GM18507 (cell line): ENCODE measurements around the gene B3GAT3.
"Not testable (repeated sequence)": the region's sequence is repeated elsewhere in the genome, so short reads cannot be mapped to it uniquely, and the experiment has no call there.

Source experiments
- DNase-seq: peaks from one replicate; pipeline ENCODE4 v3.0.0; 2011; ENCODE audit warnings: low read depth; ENCODE audit not compliant: insufficient read length; ENCODE audit errors: extremely low spot score
- FAIRE-seq: peaks from 2 replicates; lab custom pipeline; 2011; peaks lifted over from hg19 to GRCh38; lab: Jason Lieb, UNC

B3GAT3 gene

GRCh38 chr11:62588966-62589637 lies 32.7 kb downstream of the B3GAT3 start:
- FAIRE-seq (no peak), DNase-seq (no peak)

GRCh38 chr11:62585356-62585755 lies 36.4 kb downstream of the B3GAT3 start:
- not testable (repeated sequence) for DNase-seq, FAIRE-seq

- not testable (repeated sequence) for DNase-seq, FAIRE-seq
Observed at GRCh38 chr11:62581735-62582134, 40.1 kb downstream of the B3GAT3 start.

GRCh38 chr11:62580959-62581715 lies 40.6 kb downstream of the B3GAT3 start:
- FAIRE-seq (no peak), DNase-seq (no peak)

GRCh38 chr11:62579252-62579651 lies 42.5 kb downstream of the B3GAT3 start:
- DNase-seq, result no peak
- no peak for FAIRE-seq

- DNase-seq, result no peak
- no peak for FAIRE-seq
Observed at GRCh38 chr11:62578541-62578940, 43.2 kb downstream of the B3GAT3 start.

GRCh38 chr11:62577046-62577714 lies 44.6 kb downstream of the B3GAT3 start:
- no peak for DNase-seq
- FAIRE-seq, result no peak

GRCh38 chr11:62575837-62576236 lies 45.9 kb downstream of the B3GAT3 start:
- no peak for FAIRE-seq
- DNase-seq, result no peak

GRCh38 chr11:62575156-62575555 lies 46.6 kb downstream of the B3GAT3 start:
- no peak for DNase-seq
- FAIRE-seq, result no peak

- no peak for FAIRE-seq
- no peak for DNase-seq
Observed at GRCh38 chr11:62574363-62575071, 47.3 kb downstream of the B3GAT3 start.

GRCh38 chr11:62573592-62574362 lies 48.0 kb downstream of the B3GAT3 start, which contains the start of gene EEF1G:
TSS of gene EEF1G (minus strand) at chr11:62573891. CDS start at chr11:62573842, 49 bp downstream.
- DNase-seq (peak; percentile 98), FAIRE-seq (peak; percentile 97)

GRCh38 chr11:62573006-62573591 lies 48.7 kb downstream of the B3GAT3 start:
- FAIRE-seq (no peak), DNase-seq (no peak)

- DNase-seq (no peak), FAIRE-seq (no peak)
Observed at GRCh38 chr11:62572431-62572830, 49.4 kb downstream of the B3GAT3 start.

- not testable (repeated sequence) for DNase-seq, FAIRE-seq
Observed at GRCh38 chr11:62571493-62571892, 50.3 kb downstream of the B3GAT3 start.

GRCh38 chr11:62570903-62571302 lies 50.9 kb downstream of the B3GAT3 start:
- FAIRE-seq, result peak; percentile 41
- not testable (repeated sequence) for DNase-seq

GRCh38 chr11:62569611-62570010 lies 52.2 kb downstream of the B3GAT3 start:
- no peak for FAIRE-seq
- no peak for DNase-seq

- no peak for DNase-seq
- no peak for FAIRE-seq
Observed at GRCh38 chr11:62567018-62567633, 54.7 kb downstream of the B3GAT3 start.

GRCh38 chr11:62566247-62566646 lies 55.5 kb downstream of the B3GAT3 start:
- no peak for FAIRE-seq
- no peak for DNase-seq
